ENCODE results near the gene GFM1.

DNA sequence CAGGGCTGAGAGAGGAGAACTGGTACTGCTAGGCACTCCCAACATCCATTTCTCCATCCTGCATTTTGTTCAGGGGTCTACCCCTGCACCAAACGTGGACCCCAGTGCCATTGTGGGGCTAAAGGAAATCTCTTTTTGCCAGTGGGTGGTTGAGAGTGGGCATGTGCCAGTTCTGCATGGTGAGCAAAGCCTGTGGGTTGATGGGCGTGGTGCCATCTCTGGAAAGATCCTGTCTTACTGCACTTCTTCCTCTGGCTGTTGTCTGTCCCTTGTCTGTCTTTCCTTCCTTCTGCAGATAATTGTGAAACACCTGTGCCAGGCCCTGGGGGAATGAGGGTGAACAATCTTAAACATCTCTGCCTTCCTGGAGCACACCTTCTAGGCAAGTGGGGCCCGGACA, 89.3 kb downstream of the GFM1 start:
- TF ChIP-seq TARDBP (IDR thresholded peaks at IDR 0.05) (no peak), SUZ12 (IDR thresholded peaks at IDR 0.05) (no peak), FOXM1 (IDR thresholded peaks at IDR 0.05; ENCODE audit: borderline replicate concordance) (no peak), FOXA1 (IDR thresholded peaks at IDR 0.05) (no peak)

Measured in HEK293T (cell line).